ENCODE measurements around the gene RUSC2. TPM values are rescaled to one million over a fixed set of nuclear protein-coding genes. Genes with fewer than 3 reads are reported as not detected.
A peak's percentile ranks its signal among the peaks of the same experiment; 100 is the strongest.

Gene RUSC2
- total and polyA plus RNA-seq, 2 of the 13 experiments (the other 11 are each of a cell fraction or from before 2014, with no cell fraction given): 2.8 to 3.3 TPM

- no peak for TF ChIP-seq LRRFIP1 (CRISPR knock-in tag; conservative IDR thresholded peaks at IDR 0.05)
- TF ChIP-seq FOXK2 (IDR thresholded peaks at IDR 0.05): peak; percentile 53; the same call in 1 of the 2 replicates
- TF ChIP-seq DDIT3 (CRISPR knock-in tag; IDR thresholded peaks at IDR 0.05): no peak
- no peak for TF ChIP-seq ZNF556 (CRISPR knock-in tag; IDR thresholded peaks at IDR 0.05; ENCODE audit: borderline replicate concordance)
- TF ChIP-seq ZNF776 (CRISPR knock-in tag; IDR thresholded peaks at IDR 0.05): peak; percentile 59; the same call in 1 of the 2 replicates
- TF ChIP-seq, protein P1, sequence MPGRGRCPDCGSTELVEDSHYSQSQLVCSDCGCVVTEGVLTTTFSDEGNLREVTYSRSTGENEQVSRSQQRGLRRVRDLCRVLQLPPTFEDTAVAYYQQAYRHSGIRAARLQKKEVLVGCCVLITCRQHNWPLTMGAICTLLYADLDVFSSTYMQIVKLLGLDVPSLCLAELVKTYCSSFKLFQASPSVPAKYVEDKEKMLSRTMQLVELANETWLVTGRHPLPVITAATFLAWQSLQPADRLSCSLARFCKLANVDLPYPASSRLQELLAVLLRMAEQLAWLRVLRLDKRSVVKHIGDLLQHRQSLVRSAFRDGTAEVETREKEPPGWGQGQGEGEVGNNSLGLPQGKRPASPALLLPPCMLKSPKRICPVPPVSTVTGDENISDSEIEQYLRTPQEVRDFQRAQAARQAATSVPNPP (CRISPR knock-in tag; IDR thresholded peaks at IDR 0.05): peak; percentile 61; the same call in 1 of the 2 replicates
- peak; percentile 79 for TF ChIP-seq ZMYM4 (CRISPR knock-in tag; IDR thresholded peaks at IDR 0.05)
- TF ChIP-seq ZNF460 (CRISPR knock-in tag; IDR thresholded peaks at IDR 0.05; ENCODE audit: borderline replicate concordance): no peak; the same call in 1 of the 2 replicates
- peak; percentile 57; the same call in 1 of the 2 replicates for TF ChIP-seq ZNF547 (CRISPR knock-in tag; IDR thresholded peaks at IDR 0.05)
- TF ChIP-seq, protein P2, sequence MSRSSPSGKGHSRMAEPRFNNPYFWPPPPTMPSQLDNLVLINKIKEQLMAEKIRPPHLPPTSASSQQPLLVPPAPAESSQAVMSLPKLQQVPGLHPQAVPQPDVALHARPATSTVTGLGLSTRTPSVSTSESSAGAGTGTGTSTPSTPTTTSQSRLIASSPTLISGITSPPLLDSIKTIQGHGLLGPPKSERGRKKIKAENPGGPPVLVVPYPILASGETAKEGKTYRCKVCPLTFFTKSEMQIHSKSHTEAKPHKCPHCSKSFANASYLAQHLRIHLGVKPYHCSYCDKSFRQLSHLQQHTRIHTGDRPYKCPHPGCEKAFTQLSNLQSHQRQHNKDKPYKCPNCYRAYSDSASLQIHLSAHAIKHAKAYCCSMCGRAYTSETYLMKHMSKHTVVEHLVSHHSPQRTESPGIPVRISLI (CRISPR knock-in tag; IDR thresholded peaks at IDR 0.05; ENCODE audit: borderline replicate concordance): 0 out of 2 replicates have a peak, but pooled peaks have one; percentile 36
- no peak for TF ChIP-seq HNRNPH1 (optimal IDR thresholded peaks at IDR 0.05; ENCODE audit: low read depth, low read length)
- peak; percentile 92; the same call in 1 of the 2 replicates for TF ChIP-seq ARNT2 (CRISPR knock-in tag; IDR thresholded peaks at IDR 0.05; ENCODE audit: low read depth)
- no peak for TF ChIP-seq CERS6 (CRISPR knock-in tag; IDR thresholded peaks at IDR 0.05)
- TF ChIP-seq JUNB (CRISPR knock-in tag; IDR thresholded peaks at IDR 0.05; ENCODE audit: borderline replicate concordance): no peak
- peak; percentile 91; the same call in 1 of the 2 replicates for TF ChIP-seq SNAPC5 (CRISPR knock-in tag; IDR thresholded peaks at IDR 0.05; ENCODE audit: borderline replicate concordance)
- 0 out of 2 replicates have a peak, but pooled peaks have one; percentile 37 for TF ChIP-seq TMF1 (CRISPR knock-in tag; IDR thresholded peaks at IDR 0.05; ENCODE audit: low read depth)
- TF ChIP-seq ZNF7 (CRISPR knock-in tag; IDR thresholded peaks at IDR 0.05): no peak
- TF ChIP-seq ZNF30 (CRISPR knock-in tag; IDR thresholded peaks at IDR 0.05): 0 out of 2 replicates have a peak, but pooled peaks have one; percentile 76
- peak; percentile 77; the same call in 1 of the 2 replicates for TF ChIP-seq MAZ (IDR thresholded peaks at IDR 0.05; ENCODE audit: borderline replicate concordance, low read depth, low read length)
- TF ChIP-seq MAZ (CRISPR knock-in tag; IDR thresholded peaks at IDR 0.05; ENCODE audit: low read depth): peak; percentile 59; the same call in 1 of the 2 replicates
- TF ChIP-seq MED8 (CRISPR knock-in tag; IDR thresholded peaks at IDR 0.05; ENCODE audit: insufficient replicate concordance): peak; percentile 68
- TF ChIP-seq ZNF180 (CRISPR knock-in tag; IDR thresholded peaks at IDR 0.05; ENCODE audit: borderline replicate concordance, low read depth): peak; percentile 80; the same call in 1 of the 2 replicates
These were observed at the start of gene RUSC2 (continued) for GRCh38 chr9:35489313-35490154.
